Measurements from ENCODE around the gene C5orf15. TPM values are rescaled to one million over a fixed set of nuclear protein-coding genes. Genes with fewer than 3 reads are reported as not detected.

The C5orf15 gene
- total RNA-seq, 1 experiment from 2014 or later: 45.2 TPM

- ATAC-seq (no peak), DNase-seq (no peak)
- H3K9me3 ChIP-seq (ENCODE audit: low read length): no peaks in the 10 kb centered on the region
- no peaks in the 10 kb centered on the region for H3F3A ChIP-seq (ENCODE audit: low read length, unreplicated experiment)
- H3K27me3 ChIP-seq (ENCODE audit: low read length): no peaks in the 10 kb centered on the region
- no peak overlapping the region for H3K4me2 ChIP-seq (ENCODE audit: low read length)
- no TSS peak for BruUV-seq (replicated peaks)
- H4K20me1 ChIP-seq (ENCODE audit: low read length): no peaks in the 10 kb centered on the region
- TF ChIP-seq CTCF (conservative IDR thresholded peaks at IDR 0.05; ENCODE audit: low read depth, low read length) (no peak), EZH2phosphoT487 (IDR thresholded peaks at IDR 0.05; ENCODE audit: borderline replicate concordance, low read length) (no peak), EZH2 (IDR thresholded peaks at IDR 0.05; ENCODE audit: low read length, unreplicated experiment) (no peak)
- no peaks in the 10 kb centered on the region for H3K36me3 ChIP-seq (ENCODE audit: low read depth, low read length)
- no peaks in the 10 kb centered on the region for H3K4me1 ChIP-seq (ENCODE audit: insufficient read depth, low read length)
- H2AFZ ChIP-seq (ENCODE audit: low read length): no peak overlapping the region
- ChIA-PET POLR2A (ENCODE audit: unreplicated experiment) (no interaction called here), CTCF (no interaction called here)
- no peaks in the 10 kb centered on the region for H3K79me2 ChIP-seq (ENCODE audit: low read length)
- H3K4me3 ChIP-seq (ENCODE audit: low read length): no peak overlapping the region
- no peaks in the 10 kb centered on the region for H3K9me2 ChIP-seq (replicated peaks; ENCODE audit: low read length)
- H3K9ac ChIP-seq (ENCODE audit: low read length): no peak overlapping the region
- intact Hi-C loops (cut with micrococcal nuclease): no loop called here
- H3K27ac ChIP-seq (ENCODE audit: low read length): no peak overlapping the region
Observed at GRCh38 chr5:133913413-133914155, 54.8 kb downstream of the C5orf15 start.

GRCh38 chr5:133912951-133913350 lies 55.5 kb downstream of the C5orf15 start:
- ChIA-PET CTCF (no interaction called here), POLR2A (ENCODE audit: unreplicated experiment) (no interaction called here)
- Histone ChIP-seq H3K27ac (ENCODE audit: low read length) (no peak overlapping the region), H3F3A (ENCODE audit: low read length, unreplicated experiment) (no peaks in the 10 kb centered on the region), H3K36me3 (ENCODE audit: low read depth, low read length) (no peaks in the 10 kb centered on the region), H3K4me1 (ENCODE audit: insufficient read depth, low read length) (no peaks in the 10 kb centered on the region), H3K27me3 (ENCODE audit: low read length) (no peaks in the 10 kb centered on the region), H3K79me2 (ENCODE audit: low read length) (no peaks in the 10 kb centered on the region), H3K9ac (ENCODE audit: low read length) (no peak overlapping the region), H3K9me2 (replicated peaks; ENCODE audit: low read length) (no peaks in the 10 kb centered on the region), H3K4me2 (ENCODE audit: low read length) (no peak overlapping the region), H3K9me3 (ENCODE audit: low read length) (no peaks in the 10 kb centered on the region), H4K20me1 (ENCODE audit: low read length) (no peaks in the 10 kb centered on the region), H3K4me3 (ENCODE audit: low read length) (no peak overlapping the region), H2AFZ (ENCODE audit: low read length) (no peak overlapping the region)
- TF ChIP-seq CTCF (conservative IDR thresholded peaks at IDR 0.05; ENCODE audit: low read depth, low read length) (no peak), EZH2phosphoT487 (IDR thresholded peaks at IDR 0.05; ENCODE audit: borderline replicate concordance, low read length) (no peak), EZH2 (IDR thresholded peaks at IDR 0.05; ENCODE audit: low read length, unreplicated experiment) (no peak)
- no TSS peak for BruUV-seq (replicated peaks)
- intact Hi-C loops (cut with micrococcal nuclease): no loop called here
- no peak for ATAC-seq
- DNase-seq: no peak

- H2AFZ ChIP-seq (ENCODE audit: low read length): no peak overlapping the region
- H3K4me3 ChIP-seq (ENCODE audit: low read length): no peak overlapping the region
- ChIA-PET POLR2A (ENCODE audit: unreplicated experiment) (no interaction called here), CTCF (no interaction called here)
- H3K4me2 ChIP-seq (ENCODE audit: low read length): no peak overlapping the region
- H3F3A ChIP-seq (ENCODE audit: low read length, unreplicated experiment): no peaks in the 10 kb centered on the region
- H3K4me1 ChIP-seq (ENCODE audit: insufficient read depth, low read length): no peaks in the 10 kb centered on the region
- no peak overlapping the region for H3K27ac ChIP-seq (ENCODE audit: low read length)
- no peak for ATAC-seq
- no peaks in the 10 kb centered on the region for H3K79me2 ChIP-seq (ENCODE audit: low read length)
- DNase-seq: no peak
- no peak overlapping the region for H3K9ac ChIP-seq (ENCODE audit: low read length)
- H3K9me2 ChIP-seq (replicated peaks; ENCODE audit: low read length): no peaks in the 10 kb centered on the region
- no peak for TF ChIP-seq EZH2 (IDR thresholded peaks at IDR 0.05; ENCODE audit: low read length, unreplicated experiment)
- TF ChIP-seq CTCF (conservative IDR thresholded peaks at IDR 0.05; ENCODE audit: low read depth, low read length): no peak
- TF ChIP-seq EZH2phosphoT487 (IDR thresholded peaks at IDR 0.05; ENCODE audit: borderline replicate concordance, low read length): no peak
- no peaks in the 10 kb centered on the region for H3K9me3 ChIP-seq (ENCODE audit: low read length)
- no TSS peak for BruUV-seq (replicated peaks)
- no peaks in the 10 kb centered on the region for H3K36me3 ChIP-seq (ENCODE audit: low read depth, low read length)
- no peaks in the 10 kb centered on the region for H3K27me3 ChIP-seq (ENCODE audit: low read length)
- H4K20me1 ChIP-seq (ENCODE audit: low read length): no peaks in the 10 kb centered on the region
- intact Hi-C loops (cut with micrococcal nuclease): no loop called here
Observed at GRCh38 chr5:133910571-133910970, 57.9 kb downstream of the C5orf15 start.
